Effector memory CD8-positive, alpha-beta T cell (primary cell): ENCODE results near the gene MIPEP.
"Not testable (repeated sequence)": the region's sequence is repeated elsewhere in the genome, so short reads cannot be mapped to it uniquely, and the experiment has no call there.

Source experiments
- ATAC-seq: fragments of 150-1000 bp; cut with Tn5 transposase; replicated peaks from 2 replicates; pipeline ENCODE4 v1.10.0; 2021; ENCODE audit warnings: mild to moderate bottlenecking, moderate library complexity
- DNase-seq, 3 experiments: peaks; one replicate each; pipeline ENCODE4 v3.0.0; 2021
- H3K27ac Mint-ChIP-seq, 2 donors: one replicate each; pipeline ENCODE4 v1.8.0; 2022; ENCODE audit warnings: mild to moderate bottlenecking in 2 of 2, mixed read lengths in 2 of 2, moderate library complexity in 2 of 2
- H3K27me3 Mint-ChIP-seq, 2 donors: one replicate each; pipeline ENCODE4 v1.8.0; 2022; ENCODE audit warnings: mixed read lengths in 2 of 2
- H3K36me3 Mint-ChIP-seq: one replicate; pipeline ENCODE4 v1.8.0; 2022; ENCODE audit warnings: mild to moderate bottlenecking, moderate library complexity, mixed read lengths; ENCODE audit not compliant: insufficient read depth
- H3K4me1 Mint-ChIP-seq, 2 donors: one replicate each; pipeline ENCODE4 v1.8.0; 2022; ENCODE audit warnings: low read depth in 2 of 2, mixed read lengths in 2 of 2
- H3K4me3 Mint-ChIP-seq, 2 donors: one replicate each; pipeline ENCODE4 v1.8.0; 2022; ENCODE audit warnings: mild to moderate bottlenecking in 2 of 2, mixed read lengths in 2 of 2, moderate library complexity in 2 of 2
- H3K9me3 Mint-ChIP-seq, 2 donors: one replicate each; pipeline ENCODE4 v1.8.0; 2022; ENCODE audit warnings: mixed read lengths in 2 of 2

Gene MIPEP

GRCh38 chr13:23902975-23903905, 14.0 kb upstream of the MIPEP start:
- DNase-seq (no peak), ATAC-seq (peak; percentile 27)
- Mint-ChIP-seq H3K4me1 (peaks cover 0 to 2% of the 10 kb centered on the region in 2 donors), H3K4me3 (peak overlapping the region in 1 of 2 donors; percentile 29), H3K27me3 (peaks cover 41 to 63% of the 10 kb centered on the region in 2 donors), H3K36me3 (no peaks in the 10 kb centered on the region), H3K27ac (no peak overlapping the region), H3K9me3 (no peaks in the 10 kb centered on the region)

GRCh38 chr13:23901365-23901764, 12.2 kb upstream of the MIPEP start:
- no peaks in the 10 kb centered on the region for H3K9me3 Mint-ChIP-seq
- H3K4me3 Mint-ChIP-seq, result no peak overlapping the region
- DNase-seq, result no peak
- no peak for ATAC-seq
- peaks cover 0 to 2% of the 10 kb centered on the region in 2 donors for H3K4me1 Mint-ChIP-seq
- no peaks in the 10 kb centered on the region for H3K36me3 Mint-ChIP-seq
- peaks cover 38 to 54% of the 10 kb centered on the region in 2 donors for H3K27me3 Mint-ChIP-seq
- no peak overlapping the region for H3K27ac Mint-ChIP-seq

- DNase-seq, result peak; percentile 13 to 31 (median 31)
- Mint-ChIP-seq H3K4me1 (peaks cover 0 to 2% of the 10 kb centered on the region in 2 donors), H3K27ac (no peak overlapping the region), H3K4me3 (no peak overlapping the region), H3K27me3 (peaks cover 43 to 57% of the 10 kb centered on the region in 2 donors), H3K36me3 (no peaks in the 10 kb centered on the region), H3K9me3 (no peaks in the 10 kb centered on the region)
- ATAC-seq, result peak; percentile 72
Measured at GRCh38 chr13:23899555-23899954, 10.4 kb upstream of the MIPEP start.

GRCh38 chr13:23898101-23898500, 8.9 kb upstream of the MIPEP start:
- ATAC-seq, result no peak
- Mint-ChIP-seq H3K27ac (no peak overlapping the region), H3K36me3 (no peaks in the 10 kb centered on the region), H3K4me3 (no peak overlapping the region), H3K4me1 (no peaks in the 10 kb centered on the region), H3K27me3 (peaks cover 33 to 46% of the 10 kb centered on the region in 2 donors), H3K9me3 (no peaks in the 10 kb centered on the region)
- no peak for DNase-seq

- not testable (repeated sequence) for H3K9me3 Mint-ChIP-seq, DNase-seq, H3K4me3 Mint-ChIP-seq, ATAC-seq, H3K4me1 Mint-ChIP-seq, H3K27ac Mint-ChIP-seq, H3K36me3 Mint-ChIP-seq
- H3K27me3 Mint-ChIP-seq, result peaks cover 27 to 40% of the 10 kb centered on the region in 2 donors
Measured at GRCh38 chr13:23897452-23897919, 8.3 kb upstream of the MIPEP start, which contains the start of gene C1QTNF9B. Gene C1QTNF9B, minus strand, starts transcription at chr13:23897502.

GRCh38 chr13:23894746-23895145, 5.5 kb upstream of the MIPEP start:
- not testable (repeated sequence) for DNase-seq, H3K27ac Mint-ChIP-seq, ATAC-seq, H3K4me1 Mint-ChIP-seq, H3K9me3 Mint-ChIP-seq, H3K4me3 Mint-ChIP-seq, H3K36me3 Mint-ChIP-seq
- H3K27me3 Mint-ChIP-seq, result peaks cover 11 to 17% of the 10 kb centered on the region in 2 donors

- Mint-ChIP-seq H3K27me3 (peaks cover 11 to 17% of the 10 kb centered on the region in 2 donors), H3K4me1 (peaks cover 12 to 13% of the 10 kb centered on the region in 2 donors)
- not testable (repeated sequence) for DNase-seq, ATAC-seq, H3K27ac Mint-ChIP-seq, H3K9me3 Mint-ChIP-seq, H3K4me3 Mint-ChIP-seq, H3K36me3 Mint-ChIP-seq
Measured at GRCh38 chr13:23893791-23894190, 4.6 kb upstream of the MIPEP start.

- ATAC-seq (peak; percentile 1), DNase-seq (no peak)
- Mint-ChIP-seq H3K36me3 (peaks cover 13% of the 10 kb centered on the region), H3K4me1 (peaks cover 19 to 21% of the 10 kb centered on the region in 2 donors), H3K4me3 (peak overlapping the region; percentile 93 to 94), H3K27me3 (peaks cover under 1 to 3% of the 10 kb centered on the region in 2 donors), H3K27ac (peak overlapping the region; percentile 91 to 94), H3K9me3 (no peaks in the 10 kb centered on the region)
Measured at GRCh38 chr13:23889615-23890607, 711 bp upstream of the MIPEP start.

- not testable (repeated sequence) for DNase-seq, H3K27ac Mint-ChIP-seq, H3K4me3 Mint-ChIP-seq, ATAC-seq, H3K27me3 Mint-ChIP-seq, H3K9me3 Mint-ChIP-seq
- Mint-ChIP-seq H3K36me3 (peaks cover 30% of the 10 kb centered on the region), H3K4me1 (peaks cover 10 to 14% of the 10 kb centered on the region in 2 donors)
Measured at GRCh38 chr13:23884361-23884760, 4.8 kb downstream of the MIPEP start.

GRCh38 chr13:23883255-23883654, 5.9 kb downstream of the MIPEP start:
- Mint-ChIP-seq H3K9me3 (no peaks in the 10 kb centered on the region), H3K4me1 (peaks cover 6 to 9% of the 10 kb centered on the region in 2 donors), H3K36me3 (peaks cover 27% of the 10 kb centered on the region), H3K27me3 (no peaks in the 10 kb centered on the region), H3K27ac (no peak overlapping the region), H3K4me3 (no peak overlapping the region)
- DNase-seq, result no peak
- ATAC-seq, result no peak

GRCh38 chr13:23881402-23881800, 7.8 kb downstream of the MIPEP start:
- not testable (repeated sequence) for H3K4me1 Mint-ChIP-seq, H3K9me3 Mint-ChIP-seq, H3K4me3 Mint-ChIP-seq, DNase-seq, H3K27ac Mint-ChIP-seq, H3K27me3 Mint-ChIP-seq, ATAC-seq
- peaks cover 27% of the 10 kb centered on the region for H3K36me3 Mint-ChIP-seq

GRCh38 chr13:23880493-23881401, 8.5 kb downstream of the MIPEP start:
- not testable (repeated sequence) for H3K27ac Mint-ChIP-seq, H3K27me3 Mint-ChIP-seq, DNase-seq, H3K4me1 Mint-ChIP-seq, H3K9me3 Mint-ChIP-seq, H3K4me3 Mint-ChIP-seq, ATAC-seq
- peaks cover 27% of the 10 kb centered on the region for H3K36me3 Mint-ChIP-seq
